Stomach (tissue), 4 donors: ENCODE data around the gene PHYHD1.

Source experiments
- CTCF ChIP-seq, 7 experiments: fragments of 450-650 bp in 4 of 7; fragments of 200-600 bp in 3 of 7; sonication (generic) in 3 of 7; IDR thresholded peaks; one replicate each; pipeline ENCODE4 v1.5.1; 2016 to 2019; ENCODE audit warnings: antibody characterized with exemption in 7 of 7, control low read depth in 2 of 7, mild to moderate bottlenecking in 1 of 7
- POLR2A ChIP-seq, 4 donors: fragments of 450-650 bp; IDR thresholded peaks; one replicate each; pipeline ENCODE4 v1.6.1; 2016; ENCODE audit warnings: antibody characterized with exemption in 4 of 4, control low read depth in 2 of 4, mild to moderate bottlenecking in 1 of 4, moderate library complexity in 1 of 4

- TF ChIP-seq POLR2A (IDR thresholded peaks at IDR 0.05) (no peak), CTCF (IDR thresholded peaks at IDR 0.05) (no peak)
These were observed 8.8 kb downstream of the PHYHD1 start for GRCh38 chr9:128929560-128929959.
